Stimulated activated CD4-positive, alpha-beta T cell treated with anti-CD3 and anti-CD28 coated beads, Interleukin-4, amount 100 ng/mL, for 24 hours (primary cell): ENCODE results near the gene ACTR10.
"Not testable (repeated sequence)": the region's sequence is repeated elsewhere in the genome, so short reads cannot be mapped to it uniquely, and the experiment has no call there.

Experiments used
- DNase-seq: peaks from one replicate; pipeline ENCODE4 v3.0.0-alpha.2; 2020

The ACTR10 gene

DNA sequence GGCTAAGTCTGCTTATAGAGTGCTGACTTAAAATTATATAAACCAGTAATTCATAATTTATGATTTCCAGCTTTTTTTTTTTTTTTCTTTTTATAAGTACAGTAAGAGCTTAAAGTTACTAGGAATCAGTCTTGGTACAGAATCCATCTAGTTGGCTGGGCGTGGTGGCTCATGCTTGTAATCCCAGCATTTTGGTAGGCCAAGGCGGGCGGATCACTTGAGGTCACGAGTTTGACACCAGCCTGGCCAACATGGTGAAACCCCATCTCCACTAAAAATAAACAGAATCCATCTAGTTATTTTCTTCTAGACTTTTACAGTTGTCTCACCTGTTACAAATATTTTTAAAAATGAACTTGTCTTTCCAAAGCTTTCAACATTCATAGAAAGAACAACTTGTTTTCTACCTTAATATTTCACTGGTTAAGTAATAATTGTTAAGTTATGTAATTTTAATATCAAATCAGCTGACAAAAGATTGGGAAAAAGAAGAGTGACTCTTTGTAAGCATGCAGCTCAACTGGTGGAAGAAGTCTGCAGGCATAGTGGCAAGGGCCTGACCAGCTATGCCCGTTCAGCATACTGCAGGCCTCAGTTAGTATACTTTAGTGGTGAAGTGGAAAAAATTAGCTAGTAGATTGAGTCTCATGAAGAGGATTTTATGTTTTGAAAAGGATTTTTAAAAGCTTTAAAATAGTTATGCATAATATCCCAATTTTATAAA lies 27.3 kb downstream of the ACTR10 start:
- DNase-seq, result no peak

DNA sequence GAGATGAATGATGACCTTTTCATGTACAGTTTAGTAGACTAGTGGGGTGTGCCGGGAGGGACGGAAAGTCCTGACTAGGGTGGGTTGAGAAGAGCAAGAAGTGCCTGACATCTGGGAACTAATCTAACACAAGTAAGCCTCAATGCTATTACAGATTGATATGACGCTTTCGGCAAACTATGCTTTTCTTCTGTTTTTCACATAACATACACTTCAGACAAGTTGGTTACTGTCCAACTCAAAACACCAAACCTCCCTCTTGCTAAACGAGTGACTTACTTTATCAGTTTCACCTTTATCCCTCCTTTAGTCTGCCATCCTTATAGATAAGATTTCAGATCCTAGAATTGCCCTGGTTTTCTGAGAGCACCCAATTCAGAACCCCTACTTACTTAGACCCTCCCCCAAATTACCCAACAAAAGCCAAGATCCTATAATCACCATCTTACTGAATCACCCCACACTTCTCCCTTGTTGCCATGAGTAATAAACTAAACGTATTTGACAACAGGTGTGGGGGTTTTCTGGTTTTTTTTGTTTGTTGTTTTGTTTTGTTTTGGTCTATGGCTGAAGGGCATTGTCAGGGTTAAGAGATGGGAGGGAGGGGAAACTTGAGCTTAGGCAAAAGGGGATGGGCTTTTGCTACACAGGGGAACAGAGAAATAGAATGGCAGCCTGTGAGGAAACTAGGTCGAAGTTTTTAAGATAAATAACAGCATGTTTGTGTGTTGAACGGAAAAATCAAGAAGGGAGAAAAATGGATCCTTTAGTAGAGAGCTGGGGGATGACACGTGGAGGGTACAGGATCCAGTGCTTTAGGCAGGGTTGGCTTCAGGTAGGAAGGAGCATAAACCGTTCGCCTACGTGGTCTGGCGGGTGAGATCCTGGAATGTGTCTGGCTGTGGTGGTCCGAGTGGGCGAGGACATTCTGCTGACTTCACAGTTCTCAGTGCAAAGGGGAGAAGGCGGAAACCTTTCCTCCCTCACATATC lies 38.6 kb downstream of the ACTR10 start:
- no peak for DNase-seq

GRCh38 chr14:58239244-58240195 lies 39.6 kb downstream of the ACTR10 start:
- peak; percentile 84 for DNase-seq

DNA sequence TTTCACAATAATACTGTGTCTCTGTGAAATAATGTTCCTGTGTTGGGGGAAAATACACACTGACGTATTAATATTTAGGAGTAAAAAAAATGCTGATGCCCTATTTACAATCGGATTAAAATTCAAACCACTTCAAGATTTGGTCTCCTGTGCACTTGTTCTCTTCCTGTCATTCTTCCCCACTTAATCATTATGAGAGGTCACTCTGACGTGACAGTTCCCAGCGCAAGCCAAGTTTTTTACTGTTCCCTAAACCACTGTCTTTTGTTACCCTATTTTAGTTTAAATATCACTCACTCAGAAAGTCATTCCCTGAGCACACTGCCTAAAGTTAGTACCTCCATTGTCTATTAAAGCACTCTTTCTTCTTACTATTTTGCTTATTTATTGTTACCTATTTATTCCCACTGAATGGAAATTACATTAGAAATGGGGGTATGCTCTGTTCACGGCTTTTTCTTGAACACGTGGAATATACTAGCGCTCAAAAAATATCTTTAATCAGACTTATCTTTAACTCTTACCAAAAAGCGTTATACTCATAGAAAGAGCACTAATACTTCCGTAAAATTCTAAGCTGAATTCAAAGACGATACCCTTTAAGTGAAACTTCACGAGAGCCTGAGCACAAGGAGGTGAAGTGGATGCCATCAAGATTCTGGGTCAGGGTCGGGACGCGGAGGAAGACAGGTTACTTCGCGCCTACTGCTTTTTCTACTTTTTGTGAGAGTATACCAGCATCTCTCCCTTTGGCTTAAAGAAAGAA lies 44.0 kb downstream of the ACTR10 start:
- no peak for DNase-seq

GRCh38 chr14:58244556-58245387 lies 44.8 kb downstream of the ACTR10 start, which contains the start of gene PSMA3:
Gene PSMA3 (plus strand): TSS chr14:58244843. CDS start chr14:58244921, 78 bp downstream.
- peak; percentile 99 for DNase-seq

DNA sequence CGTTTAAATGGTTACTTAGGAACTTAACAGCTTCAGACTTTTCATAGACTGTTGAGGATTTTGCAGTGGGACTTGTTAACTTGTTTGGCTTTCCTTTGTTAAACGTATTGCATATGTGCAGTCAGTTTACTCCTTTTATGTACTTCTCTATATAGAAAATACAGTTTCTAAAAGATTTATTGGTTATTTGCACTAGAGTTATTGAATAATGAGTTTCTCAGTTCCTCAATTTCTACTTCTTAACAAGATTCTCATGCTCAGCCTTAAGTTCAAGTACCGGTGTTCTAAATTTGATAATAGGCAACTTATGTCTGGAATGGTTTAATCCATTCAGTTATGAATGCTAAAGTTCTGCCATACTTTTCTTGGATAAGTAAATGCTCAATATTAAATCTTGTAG lies 45.6 kb downstream of the ACTR10 start:
- DNase-seq, result no peak

- DNase-seq, result no peak
Measured at GRCh38 chr14:58249611-58250010, 49.7 kb downstream of the ACTR10 start.

DNA sequence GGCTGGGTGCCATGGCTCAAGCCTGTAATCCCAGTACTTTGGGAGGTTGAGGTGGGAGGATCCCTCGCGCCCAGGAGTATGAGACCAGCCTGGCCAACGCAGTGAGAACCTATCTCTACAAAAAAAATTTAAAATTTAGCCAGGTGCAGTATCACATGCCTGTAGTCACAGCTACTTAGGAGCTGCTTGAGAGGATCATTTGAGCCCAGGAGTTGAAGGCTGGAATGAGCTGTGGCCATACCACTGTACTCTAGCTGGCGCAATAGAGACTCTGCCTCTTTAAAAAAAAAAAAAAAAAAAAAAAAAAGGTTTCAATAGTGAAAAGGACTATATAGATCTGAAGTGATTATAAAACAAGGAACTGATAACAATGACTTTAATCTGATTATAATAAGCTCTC lies 58.2 kb downstream of the ACTR10 start:
- no peak for DNase-seq

GRCh38 chr14:58262005-58262404 lies 62.1 kb downstream of the ACTR10 start:
- not testable (repeated sequence) for DNase-seq

DNA sequence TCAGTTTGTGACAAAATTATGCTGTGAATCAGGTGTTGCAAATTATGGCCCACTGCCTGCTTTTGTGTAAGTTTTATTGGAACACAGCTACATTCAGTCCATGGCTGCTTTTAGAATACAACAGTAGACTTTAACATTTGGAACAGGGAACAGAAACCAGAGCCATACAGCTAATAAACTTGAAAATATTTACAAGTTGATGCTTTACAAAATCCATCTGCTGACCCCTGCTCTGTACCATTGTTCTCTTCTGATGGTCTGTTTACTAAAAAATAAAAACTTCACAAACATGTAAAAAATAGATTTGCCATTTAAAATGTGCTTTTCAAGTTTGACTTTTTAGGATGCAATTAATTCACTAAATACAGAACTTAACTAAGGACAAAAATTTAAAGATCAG lies 65.5 kb downstream of the ACTR10 start:
- DNase-seq, result no peak

DNA sequence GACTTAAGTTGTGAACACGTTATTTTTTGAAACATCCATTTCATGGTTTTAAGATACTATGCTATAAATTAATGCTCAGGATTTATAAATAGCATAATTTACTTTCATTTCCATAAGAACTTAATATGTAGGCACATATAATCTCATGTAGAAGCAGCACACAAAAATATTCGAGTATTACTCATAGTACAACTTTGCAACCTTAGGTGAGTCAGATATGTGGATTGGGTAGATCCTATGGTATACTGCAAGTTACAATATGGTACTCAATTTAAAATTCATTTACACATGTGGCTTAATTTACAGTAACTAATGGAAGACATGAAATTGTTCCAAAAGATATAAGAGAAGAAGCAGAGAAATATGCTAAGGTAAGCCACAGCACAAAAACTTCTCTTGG lies 70.7 kb downstream of the ACTR10 start:
- no peak for DNase-seq

GRCh38 chr14:58272588-58273372 lies 72.8 kb downstream of the ACTR10 start:
- no peak for DNase-seq

DNA sequence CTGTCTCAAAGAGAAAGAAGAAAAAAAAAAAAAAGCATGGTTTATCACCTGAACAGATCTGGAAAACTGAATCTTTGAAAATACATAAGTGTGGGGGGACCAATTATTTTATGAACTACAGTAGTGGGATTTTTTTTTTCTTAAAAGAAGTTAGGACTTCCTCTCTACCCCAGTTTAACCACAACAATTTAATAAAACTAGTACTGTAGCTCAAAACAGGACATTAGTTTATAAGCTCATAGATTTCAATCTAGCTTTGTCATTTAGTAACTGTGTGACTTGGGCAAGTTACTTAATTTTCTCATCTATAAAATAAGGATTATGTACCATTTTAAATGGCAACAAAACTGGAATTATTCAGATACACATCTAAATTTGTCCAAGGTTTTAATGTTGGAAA lies 74.9 kb downstream of the ACTR10 start:
- no peak for DNase-seq

DNA sequence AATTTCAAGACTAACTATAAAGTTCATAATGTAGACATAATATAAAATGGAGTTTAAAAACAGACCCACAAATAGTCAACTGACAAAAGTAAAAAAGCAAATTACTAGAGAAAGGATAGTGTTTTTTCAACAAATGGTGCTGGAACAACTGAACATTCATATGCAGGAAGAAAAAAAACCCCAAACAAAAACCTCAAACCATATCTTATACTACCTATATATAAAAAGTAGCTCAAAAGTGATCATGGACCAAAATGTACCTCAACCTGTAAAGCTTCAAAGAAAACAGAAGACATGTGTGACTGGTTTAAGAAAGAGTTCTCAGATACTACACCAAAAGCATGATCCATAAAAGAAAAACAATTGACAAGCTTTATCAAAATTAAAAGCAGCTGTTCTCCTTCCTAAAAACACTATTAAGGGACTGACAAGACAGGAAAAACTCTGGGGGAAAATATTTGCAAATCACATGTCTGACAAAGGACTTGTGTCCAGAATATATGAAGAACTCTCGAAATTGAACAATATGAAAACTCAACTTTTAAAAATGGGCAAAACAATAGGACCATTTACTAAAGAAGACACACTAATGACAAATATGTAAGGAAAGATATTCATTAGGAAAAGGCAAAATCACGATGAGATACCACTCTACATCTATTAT lies 75.7 kb downstream of the ACTR10 start:
- no peak for DNase-seq

- DNase-seq, result no peak
Measured at GRCh38 chr14:58276208-58276607, 76.3 kb downstream of the ACTR10 start.

DNA sequence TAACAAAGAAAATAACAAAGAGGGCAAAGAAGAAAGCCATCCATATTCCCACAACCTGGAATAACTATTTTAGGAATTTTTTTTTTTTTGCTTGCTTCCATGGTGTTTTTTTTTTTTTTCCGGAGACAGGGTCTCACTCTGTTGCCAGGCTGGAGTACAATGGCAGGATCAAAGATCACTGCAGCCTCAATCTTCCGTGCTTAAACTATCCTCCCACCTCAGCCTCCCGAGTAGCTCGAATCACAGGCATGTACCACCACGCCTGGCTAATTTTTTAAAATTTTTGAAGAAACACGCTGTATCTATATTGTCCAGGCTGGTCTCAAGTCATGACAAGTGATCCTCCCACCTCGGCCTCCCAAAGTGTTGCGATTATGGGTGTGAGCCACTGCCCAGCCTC lies 78.2 kb downstream of the ACTR10 start:
- DNase-seq, result no peak

DNA sequence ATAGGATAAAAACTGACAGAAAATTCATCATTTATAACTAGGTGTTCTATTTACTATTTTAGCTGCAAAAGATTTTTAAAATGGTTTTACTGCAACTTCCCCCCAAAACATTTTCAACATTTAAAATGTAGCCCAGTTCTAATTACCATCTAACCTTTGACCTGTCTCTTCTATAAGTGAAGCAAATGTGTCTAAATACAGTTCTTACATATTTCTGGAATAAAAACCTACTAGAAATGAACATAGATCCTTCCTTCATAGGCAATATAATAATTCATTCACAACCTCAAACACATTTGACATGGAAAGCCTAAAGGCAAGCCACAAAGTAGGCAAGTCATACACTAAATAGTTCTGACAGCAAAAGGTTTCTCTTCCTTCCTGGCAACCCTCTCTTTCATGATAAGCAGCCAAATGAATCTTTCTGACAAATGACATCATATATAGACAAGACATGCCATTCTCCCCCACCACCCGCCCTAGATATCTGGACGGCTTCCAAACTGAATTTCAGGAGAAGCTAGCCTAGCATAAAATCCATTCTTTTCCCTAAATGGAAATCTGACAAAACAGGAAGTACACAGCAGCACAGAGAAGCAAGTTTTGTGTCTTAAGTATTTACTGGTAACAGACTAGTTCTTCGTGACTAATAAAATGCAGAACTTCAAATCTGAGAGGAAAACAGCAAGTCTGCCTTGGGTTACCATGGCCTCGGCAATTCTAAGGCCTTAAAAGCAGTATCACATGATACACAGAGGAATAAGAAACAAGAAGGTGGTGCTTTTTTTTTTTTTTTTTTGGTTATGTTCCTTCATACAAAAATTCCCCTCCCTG lies 81.2 kb downstream of the ACTR10 start:
- DNase-seq, result peak; percentile 19

GRCh38 chr14:58281969-58282368 lies 82.0 kb downstream of the ACTR10 start:
- DNase-seq, result no peak
